PC-3 (cell line): ENCODE data around the gene LMAN2L.

Experiments
- CTCF ChIP-seq: fragments of 300-600 bp; sonication (generic); conservative IDR thresholded peaks from 2 replicates; pipeline ENCODE4 v1.5.1; 2017; ENCODE audit warnings: antibody characterized with exemption, low read depth, mild to moderate bottlenecking, low read length
- EZH2 ChIP-seq: fragments of 300-600 bp; sonication (generic); IDR thresholded peaks from one replicate; pipeline ENCODE4 v1.6.1; 2017; ENCODE audit warnings: antibody characterized with exemption, mild to moderate bottlenecking, low read length; ENCODE audit not compliant: unreplicated experiment

GRCh38 chr2:96669539-96670215, 70.2 kb downstream of the LMAN2L start:
- TF ChIP-seq CTCF, result no peak
- TF ChIP-seq EZH2, result no peak
